RWPE1 (cell line): ENCODE measurements around the gene MLN.
A peak's percentile ranks its signal among the peaks of the same experiment; 100 is the strongest.

Source experiments
- CTCF ChIA-PET: fragments of 350-600 bp; sonication (Branson Sonifier 250); formaldehyde crosslinking; extraction: SDS; loops from one replicate; lab custom pipeline; 2021; lab: Yijun Ruan, JAX
- POLR2A ChIA-PET: fragments of 400-600 bp; formaldehyde crosslinking; extraction: SDS; loops from one replicate; lab custom pipeline; 2020; ENCODE audit warnings: antibody characterized with exemption; ENCODE audit not compliant: low non-redundant PET; lab: Yijun Ruan, JAX
- DNase-seq: peaks from one replicate; pipeline ENCODE4 v3.0.0; 2012; ENCODE audit warnings: low spot score
- H3K27ac ChIP-seq: fragments of 450-650 bp; 2 replicates; pipeline ENCODE4 v1.5.1; 2017
- TF ChIP-seq, protein P1 (sequence below): fragments of 450-650 bp; conservative IDR thresholded peaks from 2 replicates; pipeline ENCODE4 v1.5.1; 2017; ENCODE audit warnings: low read depth, mild to moderate bottlenecking

The MLN gene

DNA sequence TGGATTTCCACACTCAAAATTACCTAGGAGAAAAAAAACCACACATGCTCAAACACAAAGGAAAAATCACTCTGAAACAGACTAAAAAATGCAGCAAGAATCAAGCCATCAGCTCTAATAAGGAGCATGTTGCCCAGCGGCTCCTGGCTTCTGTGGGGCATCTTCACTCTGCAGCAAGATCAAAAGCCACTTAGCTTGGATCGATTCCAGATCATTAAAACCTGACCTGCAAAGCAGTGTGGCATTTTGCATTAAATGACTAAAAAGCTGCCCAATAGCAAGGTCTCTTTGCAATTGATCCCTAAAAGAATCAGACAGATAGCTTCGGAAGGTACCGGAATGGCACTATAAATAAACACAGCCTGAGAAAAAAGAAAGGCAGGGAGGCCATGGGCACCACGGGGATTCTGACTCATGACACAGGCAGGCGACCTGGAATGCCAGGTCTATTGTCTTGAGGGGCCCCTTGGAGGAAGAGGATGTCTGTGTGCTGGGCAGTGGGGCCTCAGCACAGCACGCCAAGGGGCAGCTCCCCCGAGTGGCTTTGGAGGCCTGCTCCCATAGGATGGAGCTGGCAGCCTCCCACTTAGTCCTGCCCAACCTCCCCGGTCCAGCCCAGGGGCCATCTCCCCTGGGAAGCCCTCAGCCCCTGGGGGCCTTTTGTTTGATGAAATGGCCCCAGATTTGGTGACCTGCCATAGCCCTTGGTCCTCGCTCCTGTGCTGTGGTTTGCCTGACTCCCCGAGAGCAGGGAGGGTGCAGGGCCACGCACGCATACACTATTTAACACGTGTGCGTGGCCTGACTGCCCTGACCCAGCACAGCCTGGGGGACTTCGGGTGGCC is 22.4 kb downstream of the MLN start:
- TF ChIP-seq, protein P1, sequence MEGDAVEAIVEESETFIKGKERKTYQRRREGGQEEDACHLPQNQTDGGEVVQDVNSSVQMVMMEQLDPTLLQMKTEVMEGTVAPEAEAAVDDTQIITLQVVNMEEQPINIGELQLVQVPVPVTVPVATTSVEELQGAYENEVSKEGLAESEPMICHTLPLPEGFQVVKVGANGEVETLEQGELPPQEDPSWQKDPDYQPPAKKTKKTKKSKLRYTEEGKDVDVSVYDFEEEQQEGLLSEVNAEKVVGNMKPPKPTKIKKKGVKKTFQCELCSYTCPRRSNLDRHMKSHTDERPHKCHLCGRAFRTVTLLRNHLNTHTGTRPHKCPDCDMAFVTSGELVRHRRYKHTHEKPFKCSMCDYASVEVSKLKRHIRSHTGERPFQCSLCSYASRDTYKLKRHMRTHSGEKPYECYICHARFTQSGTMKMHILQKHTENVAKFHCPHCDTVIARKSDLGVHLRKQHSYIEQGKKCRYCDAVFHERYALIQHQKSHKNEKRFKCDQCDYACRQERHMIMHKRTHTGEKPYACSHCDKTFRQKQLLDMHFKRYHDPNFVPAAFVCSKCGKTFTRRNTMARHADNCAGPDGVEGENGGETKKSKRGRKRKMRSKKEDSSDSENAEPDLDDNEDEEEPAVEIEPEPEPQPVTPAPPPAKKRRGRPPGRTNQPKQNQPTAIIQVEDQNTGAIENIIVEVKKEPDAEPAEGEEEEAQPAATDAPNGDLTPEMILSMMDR, result no peak
- ChIA-PET CTCF (interaction anchor here (0.6 to 1.7 kb wide), 3 partner anchors 10 to 976 kb away, joined by 3 to 9 read pairs (median 4); no protein-coding TSS in a partner anchor), POLR2A (no interaction called here)
- peak overlapping the region; percentile 59 for H3K27ac ChIP-seq
- DNase-seq, result peak; percentile 72

DNA sequence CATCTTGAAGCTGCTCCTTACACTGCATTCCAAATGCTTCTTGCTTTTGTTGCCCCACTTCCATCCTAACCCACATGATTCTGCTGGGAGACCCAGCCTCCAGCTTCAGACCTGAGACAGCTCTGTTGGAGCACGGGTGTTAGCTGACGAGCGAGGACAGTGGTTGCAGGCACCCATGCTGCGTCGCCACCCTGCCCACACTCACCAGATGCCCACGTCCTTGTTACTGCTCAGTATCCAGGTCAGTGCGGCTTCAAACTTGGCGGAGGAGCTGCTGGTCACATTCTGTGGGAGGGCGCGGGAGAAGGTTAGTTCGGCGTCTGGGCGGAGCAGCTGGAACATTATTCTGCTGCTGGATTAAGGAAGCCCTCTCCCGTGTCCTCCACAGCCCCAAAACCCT is 23.9 kb downstream of the MLN start:
- CTCF ChIA-PET, result interaction anchor here (0.5 to 0.6 kb wide), 2 partner anchors 17 to 376 kb away, joined by 3 read pairs; no protein-coding TSS in a partner anchor
- H3K27ac ChIP-seq, result 0 out of 2 replicates have a peak overlapping the region, but pooled peaks have one; percentile 13
- POLR2A ChIA-PET, result no interaction called here

DNA sequence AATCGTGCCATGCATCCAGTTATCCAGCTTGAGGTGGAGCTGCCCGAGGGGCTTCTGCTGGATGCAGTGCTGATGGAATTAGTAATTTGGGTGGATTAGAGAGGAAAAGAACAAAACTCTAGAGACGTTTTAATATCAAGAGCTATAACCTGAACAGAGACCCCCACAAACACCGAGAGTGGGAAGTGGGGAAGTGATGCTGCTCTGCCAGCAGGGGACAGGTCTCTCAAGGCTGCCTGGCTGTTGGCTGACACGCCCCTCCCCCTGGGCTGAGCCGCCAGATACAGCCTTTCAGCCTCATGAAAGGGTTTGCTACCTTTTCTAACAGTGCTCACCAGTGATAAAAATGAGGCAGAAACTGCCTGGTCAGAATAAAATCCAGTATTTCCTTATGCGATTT is 24.5 kb downstream of the MLN start:
- ChIA-PET POLR2A (interaction anchor here (0.6 kb wide), 2 partner anchors 8 to 1471 kb away, joined by 3 to 4 read pairs; no protein-coding TSS in a partner anchor), CTCF (no interaction called here)
- H3K27ac ChIP-seq, result no peak overlapping the region
- DNase-seq, result no peak
- TF ChIP-seq, protein P1, result no peak

More for the DNA sequence above, 23.9 kb downstream of the MLN start:
- DNase-seq, result no peak
- TF ChIP-seq, protein P1, result no peak

DNA sequence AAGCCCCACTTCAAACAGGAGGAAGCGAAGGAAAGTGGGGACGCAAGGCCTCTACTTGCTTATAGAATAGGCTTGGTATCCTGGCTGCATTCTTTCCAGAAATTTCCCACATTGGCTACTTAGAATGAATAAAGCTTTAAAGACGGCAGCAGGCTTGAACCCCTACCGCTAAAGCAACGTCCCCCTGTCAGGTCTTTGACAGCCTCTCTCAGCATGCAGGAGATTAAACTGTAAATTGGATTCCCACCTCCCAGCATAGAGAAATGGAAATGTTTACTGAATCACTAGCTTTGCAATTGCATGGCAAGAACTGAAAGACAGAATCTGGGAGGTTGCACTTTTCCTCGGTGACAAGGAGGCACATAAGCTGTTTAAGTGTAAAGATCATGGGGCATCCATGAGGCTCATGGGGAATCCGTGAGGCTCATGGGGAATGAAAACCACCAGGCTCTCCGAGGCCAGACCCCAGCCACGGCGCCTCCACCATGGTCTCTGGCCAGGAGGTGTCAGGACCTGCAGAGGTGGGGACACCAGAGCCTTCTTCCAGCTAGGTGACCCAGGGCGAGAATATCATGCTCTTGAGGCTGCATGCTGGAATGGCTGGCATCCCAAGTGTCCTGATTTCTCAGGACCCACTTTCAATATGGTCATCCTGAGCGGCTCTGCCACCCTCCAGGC is 25.2 kb downstream of the MLN start:
- H3K27ac ChIP-seq, result 0 out of 2 replicates have a peak overlapping the region, but pooled peaks have one; percentile 7
- ChIA-PET POLR2A (interaction anchor here (0.6 kb wide), 2 partner anchors 8 to 1472 kb away, joined by 3 to 4 read pairs; no protein-coding TSS in a partner anchor), CTCF (interaction anchor here (0.6 kb wide), 1 partner anchor 636 kb away, joined by 8 read pairs; no protein-coding TSS in a partner anchor)
- no peak for DNase-seq
- TF ChIP-seq, protein P1, result no peak

DNA sequence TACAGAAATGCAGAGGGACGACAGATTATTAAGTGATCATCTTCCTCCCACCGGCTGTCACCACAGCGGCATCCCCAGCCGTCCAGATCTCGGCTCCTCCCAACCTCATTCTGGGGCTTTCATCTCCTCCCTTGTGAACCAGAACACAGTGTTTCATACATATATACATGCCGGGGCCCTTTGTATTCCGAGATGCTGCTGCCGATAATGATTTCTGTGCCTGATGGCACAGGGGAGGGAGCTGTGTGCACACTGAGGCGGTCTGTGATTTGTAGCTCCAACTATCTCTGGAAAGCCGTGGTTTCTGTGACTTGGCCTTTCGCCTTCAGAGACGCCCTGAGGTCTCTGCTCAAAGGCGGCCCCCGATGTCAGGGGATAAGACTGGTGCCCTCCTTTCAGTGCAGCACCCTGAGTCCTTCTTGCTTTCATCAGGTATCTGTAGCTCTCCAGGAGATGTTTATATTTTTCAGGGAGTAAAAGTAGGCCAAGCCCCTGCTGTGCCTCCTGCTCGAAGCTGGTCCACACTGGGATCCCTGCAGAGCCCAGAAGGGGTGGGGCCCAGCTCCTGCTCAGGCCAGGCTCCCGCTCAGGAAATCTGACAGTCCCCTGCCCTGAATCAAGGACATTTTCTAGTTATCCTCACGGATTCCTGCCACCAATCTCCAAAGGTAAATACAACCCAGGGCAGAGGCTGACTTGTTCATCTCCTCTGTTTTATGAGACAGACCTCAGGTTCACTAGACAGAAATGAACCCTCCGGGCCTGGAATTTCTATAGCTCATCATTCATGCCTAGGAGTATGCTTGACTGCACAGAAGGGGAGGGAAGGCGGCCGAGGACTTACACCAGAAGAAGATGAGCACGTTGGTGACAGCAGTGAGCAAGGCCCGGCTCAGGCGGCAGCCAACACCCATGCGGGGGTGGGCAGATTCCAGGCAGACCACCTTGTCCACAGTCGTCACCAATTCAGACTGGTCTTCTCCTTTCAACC is 26.1 kb downstream of the MLN start:
- POLR2A ChIA-PET, result no interaction called here

More for the DNA sequence above, 26.1 kb downstream of the MLN start:
- CTCF ChIA-PET, result interaction anchor here (0.6 kb wide), 1 partner anchor 637 kb away, joined by 8 read pairs; no protein-coding TSS in a partner anchor
- H3K27ac ChIP-seq, result peak overlapping the region; percentile 7; the same call in 1 of the 2 replicates
- DNase-seq, result no peak
- TF ChIP-seq, protein P1, result no peak
